GM19468 (cell line): ENCODE measurements around the gene CACNA1D.

ENCODE experiments used
- ATAC-seq: cut with Tn5 transposase; IDR thresholded peaks from one replicate; pipeline ENCODE4 v1.9.1; 2021; ENCODE audit warnings: mild to moderate bottlenecking, moderate library complexity, moderate number of reproducible peaks; ENCODE audit not compliant: unreplicated experiment; ENCODE audit errors: extremely low read depth

CACNA1D gene

GRCh38 chr3:53768478-53769459, 274.4 kb downstream of the CACNA1D start:
- no peak for ATAC-seq

- no peak for ATAC-seq
These were observed 278.2 kb downstream of the CACNA1D start for GRCh38 chr3:53772562-53772961.

GRCh38 chr3:53773021-53773436, 278.6 kb downstream of the CACNA1D start:
- ATAC-seq = no peak

GRCh38 chr3:53773611-53774368, 279.4 kb downstream of the CACNA1D start:
- peak; percentile 60 for ATAC-seq

- ATAC-seq = no peak
These were observed 280.0 kb downstream of the CACNA1D start for GRCh38 chr3:53774414-53774813.

GRCh38 chr3:53775018-53775417, 280.6 kb downstream of the CACNA1D start:
- no peak for ATAC-seq

- ATAC-seq = no peak
These were observed 281.4 kb downstream of the CACNA1D start for GRCh38 chr3:53775834-53776251.

GRCh38 chr3:53776494-53777101, 282.2 kb downstream of the CACNA1D start:
- no peak for ATAC-seq

GRCh38 chr3:53777468-53777867, 283.1 kb downstream of the CACNA1D start:
- no peak for ATAC-seq

GRCh38 chr3:53778153-53778552, 283.7 kb downstream of the CACNA1D start:
- no peak for ATAC-seq

GRCh38 chr3:53780171-53780570, 285.8 kb downstream of the CACNA1D start:
- no peak for ATAC-seq

- no peak for ATAC-seq
These were observed 286.4 kb downstream of the CACNA1D start for GRCh38 chr3:53780806-53781205.

GRCh38 chr3:53787016-53787415, 292.6 kb downstream of the CACNA1D start:
- no peak for ATAC-seq

GRCh38 chr3:53788038-53788437, 293.6 kb downstream of the CACNA1D start:
- no peak for ATAC-seq

- no peak for ATAC-seq
These were observed 295.0 kb downstream of the CACNA1D start for GRCh38 chr3:53789459-53789858.

- ATAC-seq = no peak
These were observed 296.1 kb downstream of the CACNA1D start for GRCh38 chr3:53790470-53790869.

GRCh38 chr3:53791317-53791716, 296.9 kb downstream of the CACNA1D start:
- no peak for ATAC-seq

- ATAC-seq = no peak
These were observed 298.5 kb downstream of the CACNA1D start for GRCh38 chr3:53792866-53793265.

- no peak for ATAC-seq
These were observed 300.2 kb downstream of the CACNA1D start for GRCh38 chr3:53794597-53794996.

GRCh38 chr3:53795176-53795575, 300.8 kb downstream of the CACNA1D start:
- ATAC-seq = no peak
